HG03354 (cell line): ENCODE measurements around the gene MEGF8.

Source experiments
- ATAC-seq: cut with Tn5 transposase; IDR thresholded peaks from one replicate; pipeline ENCODE4 v1.9.1; 2021; ENCODE audit warnings: mild to moderate bottlenecking; ENCODE audit not compliant: unreplicated experiment, poor library complexity, severe bottlenecking

MEGF8 gene, protein sequence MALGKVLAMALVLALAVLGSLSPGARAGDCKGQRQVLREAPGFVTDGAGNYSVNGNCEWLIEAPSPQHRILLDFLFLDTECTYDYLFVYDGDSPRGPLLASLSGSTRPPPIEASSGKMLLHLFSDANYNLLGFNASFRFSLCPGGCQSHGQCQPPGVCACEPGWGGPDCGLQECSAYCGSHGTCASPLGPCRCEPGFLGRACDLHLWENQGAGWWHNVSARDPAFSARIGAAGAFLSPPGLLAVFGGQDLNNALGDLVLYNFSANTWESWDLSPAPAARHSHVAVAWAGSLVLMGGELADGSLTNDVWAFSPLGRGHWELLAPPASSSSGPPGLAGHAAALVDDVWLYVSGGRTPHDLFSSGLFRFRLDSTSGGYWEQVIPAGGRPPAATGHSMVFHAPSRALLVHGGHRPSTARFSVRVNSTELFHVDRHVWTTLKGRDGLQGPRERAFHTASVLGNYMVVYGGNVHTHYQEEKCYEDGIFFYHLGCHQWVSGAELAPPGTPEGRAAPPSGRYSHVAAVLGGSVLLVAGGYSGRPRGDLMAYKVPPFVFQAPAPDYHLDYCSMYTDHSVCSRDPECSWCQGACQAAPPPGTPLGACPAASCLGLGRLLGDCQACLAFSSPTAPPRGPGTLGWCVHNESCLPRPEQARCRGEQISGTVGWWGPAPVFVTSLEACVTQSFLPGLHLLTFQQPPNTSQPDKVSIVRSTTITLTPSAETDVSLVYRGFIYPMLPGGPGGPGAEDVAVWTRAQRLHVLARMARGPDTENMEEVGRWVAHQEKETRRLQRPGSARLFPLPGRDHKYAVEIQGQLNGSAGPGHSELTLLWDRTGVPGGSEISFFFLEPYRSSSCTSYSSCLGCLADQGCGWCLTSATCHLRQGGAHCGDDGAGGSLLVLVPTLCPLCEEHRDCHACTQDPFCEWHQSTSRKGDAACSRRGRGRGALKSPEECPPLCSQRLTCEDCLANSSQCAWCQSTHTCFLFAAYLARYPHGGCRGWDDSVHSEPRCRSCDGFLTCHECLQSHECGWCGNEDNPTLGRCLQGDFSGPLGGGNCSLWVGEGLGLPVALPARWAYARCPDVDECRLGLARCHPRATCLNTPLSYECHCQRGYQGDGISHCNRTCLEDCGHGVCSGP (N-terminal part only)

GRCh38 chr19:42325308-42325895 is at the start of gene MEGF8:
TSS of gene MEGF8 (plus strand) at chr19:42325635. CDS start at chr19:42326244, 609 bp downstream.
- peak; percentile 91 for ATAC-seq

DNA sequence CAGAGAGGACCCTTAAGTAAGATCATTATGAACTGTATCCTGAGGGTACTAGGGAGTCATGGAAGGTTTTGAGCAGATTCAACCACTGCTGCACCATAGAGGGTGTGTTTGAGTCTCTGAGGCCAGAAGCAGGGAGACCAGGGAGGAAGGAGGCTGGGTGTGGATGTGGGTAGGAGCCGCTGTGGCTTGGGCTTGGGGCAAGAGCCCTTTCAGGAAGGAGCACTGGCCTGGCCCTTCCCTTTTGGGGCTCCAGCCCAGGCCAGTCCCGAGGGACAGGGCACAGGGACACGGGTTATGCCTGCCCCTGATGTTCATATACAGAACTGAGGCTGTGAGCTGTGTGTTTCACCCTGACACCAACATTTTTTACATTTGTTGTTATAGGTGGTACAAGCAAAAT is 49.2 kb upstream of the MEGF8 start:
- ATAC-seq = no peak

DNA sequence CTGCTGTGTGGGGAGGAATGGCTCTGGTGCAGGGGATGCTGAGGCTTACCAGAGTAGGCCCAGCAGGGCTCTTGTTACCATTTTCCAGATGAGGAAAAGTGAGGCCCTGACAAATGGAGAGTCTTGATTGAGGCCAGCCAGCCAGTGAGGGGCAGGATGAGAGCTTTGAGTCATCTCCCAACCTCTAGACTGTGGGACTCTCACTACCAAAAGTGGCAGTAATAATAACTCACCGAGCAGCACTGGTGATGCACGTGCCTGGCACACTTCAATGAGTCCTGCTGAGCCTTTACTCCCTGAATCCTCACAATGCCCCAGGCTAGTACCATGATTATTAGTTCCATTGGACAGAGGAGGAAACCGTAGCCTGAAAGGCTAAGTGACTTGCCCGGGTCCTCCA is 48.6 kb upstream of the MEGF8 start:
- no peak for ATAC-seq

DNA sequence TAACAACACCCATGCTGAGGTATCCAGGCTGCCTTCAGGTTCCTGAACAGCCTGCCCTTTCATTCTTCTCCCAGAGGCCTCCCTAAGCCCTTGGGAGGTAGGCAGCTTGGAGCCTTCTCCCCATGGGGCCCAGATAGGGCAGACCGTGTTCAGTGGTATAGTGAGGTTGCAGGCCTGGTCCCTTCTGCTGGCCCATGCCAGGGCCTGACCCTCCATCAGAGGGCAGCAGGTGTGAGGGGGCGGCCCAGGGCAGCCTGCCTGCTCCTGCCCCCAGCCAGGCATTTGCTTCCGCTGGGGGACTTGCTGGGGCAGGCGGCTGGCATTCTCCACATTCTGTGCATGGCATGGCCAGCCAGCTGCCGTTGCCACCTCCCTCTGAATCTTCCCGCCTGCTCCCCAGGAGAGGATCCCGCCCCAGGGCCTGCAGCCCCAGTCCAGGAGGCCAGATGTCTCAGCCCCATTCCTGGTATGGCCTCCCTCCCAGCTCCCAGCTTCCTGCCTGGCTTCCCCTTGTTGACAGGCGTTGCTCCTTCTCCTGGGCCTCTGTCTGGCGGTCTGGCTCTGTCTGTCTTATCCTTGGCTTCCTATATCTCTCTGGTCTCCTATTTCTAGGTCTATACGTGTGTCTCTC is 47.5 kb upstream of the MEGF8 start:
- no peak for ATAC-seq

DNA sequence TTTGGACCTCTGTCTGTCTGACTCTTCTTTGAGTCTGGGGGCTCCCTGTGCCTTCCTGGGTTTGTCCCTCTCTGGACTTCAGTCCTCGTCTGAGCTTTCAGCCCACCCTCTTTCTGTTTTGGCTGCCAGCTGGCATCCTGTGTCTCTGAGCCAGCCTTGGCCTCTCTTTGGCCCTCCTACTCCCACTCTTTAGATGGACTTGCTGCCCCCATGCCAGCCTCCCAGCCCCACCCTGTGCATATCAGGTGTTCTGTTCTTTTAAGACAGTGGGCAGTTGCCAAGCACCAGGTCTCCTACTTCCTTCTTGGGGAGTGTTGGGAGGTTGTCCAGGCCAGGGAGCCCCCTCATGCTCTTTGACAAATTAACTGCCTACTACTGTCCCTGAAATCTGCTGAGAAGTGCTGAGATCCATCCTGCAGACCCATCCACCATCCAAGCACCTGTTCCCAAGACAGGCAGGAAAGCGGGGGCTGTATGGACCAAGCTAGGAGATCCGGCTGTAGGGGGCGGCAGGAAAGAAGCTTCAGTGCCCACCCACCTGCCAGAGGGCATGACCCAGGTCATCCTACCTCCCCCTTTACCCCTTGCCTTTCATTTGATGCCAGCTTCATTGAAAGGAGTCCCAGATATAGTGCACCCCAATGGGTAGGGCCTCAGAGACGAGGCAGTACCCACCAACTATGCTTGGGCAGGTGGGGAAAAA is 46.8 kb upstream of the MEGF8 start:
- no peak for ATAC-seq

DNA sequence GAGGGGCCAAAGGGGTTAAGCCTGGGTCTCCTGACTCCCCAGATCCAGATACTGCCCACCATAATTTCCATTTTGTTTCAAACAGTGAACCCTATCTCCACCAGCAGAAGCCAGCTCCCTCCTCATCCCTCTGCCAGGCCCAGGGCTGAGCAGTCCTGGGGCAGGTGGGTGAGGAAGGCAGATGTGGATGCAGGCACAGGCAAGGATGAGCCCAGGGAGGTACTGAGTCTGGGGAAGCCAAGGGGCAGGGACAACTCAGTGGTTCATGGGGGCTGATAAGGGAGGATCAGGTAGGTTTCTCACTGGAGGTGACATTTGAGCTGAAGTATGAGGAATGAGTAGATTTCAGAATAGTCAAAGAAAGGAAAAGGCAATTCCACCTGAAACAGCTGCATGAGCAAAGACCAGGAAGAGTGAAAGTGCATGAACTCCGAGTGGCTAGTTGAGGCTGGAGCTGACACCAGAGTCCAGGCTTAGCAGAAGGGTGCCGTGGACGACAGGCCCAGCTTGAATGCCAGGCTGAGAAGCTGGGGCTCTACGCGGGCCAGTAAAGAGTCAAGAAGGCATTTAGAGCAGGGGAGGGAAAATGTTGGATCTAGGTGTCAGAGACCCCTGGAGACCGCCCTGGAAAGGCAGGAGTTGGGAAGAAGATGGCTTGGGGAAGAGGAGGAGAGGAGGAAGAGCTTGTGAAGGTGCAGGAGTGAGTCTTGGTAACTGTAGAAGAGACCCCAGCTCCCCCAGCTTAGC is 46.1 kb upstream of the MEGF8 start:
- no peak for ATAC-seq

GRCh38 chr19:42279902-42280814 is 45.3 kb upstream of the MEGF8 start:
- ATAC-seq = peak; percentile 40

DNA sequence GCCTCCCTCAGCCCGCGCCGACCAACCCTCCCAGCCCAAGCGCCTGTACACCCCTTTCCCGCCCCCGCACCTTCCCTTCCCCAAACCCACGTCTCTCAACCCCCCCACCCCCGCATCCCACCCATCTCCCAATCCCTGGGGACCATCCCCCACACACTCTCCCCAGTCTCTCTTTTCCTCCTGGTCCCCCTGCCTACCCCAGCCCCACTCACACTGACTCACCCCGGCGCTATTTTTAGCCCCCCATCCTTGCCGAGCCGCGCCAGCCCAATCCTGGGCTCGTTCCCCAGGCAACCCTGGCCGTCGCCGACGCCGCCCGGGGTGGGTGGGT is 44.7 kb upstream of the MEGF8 start:
- ATAC-seq = no peak

DNA sequence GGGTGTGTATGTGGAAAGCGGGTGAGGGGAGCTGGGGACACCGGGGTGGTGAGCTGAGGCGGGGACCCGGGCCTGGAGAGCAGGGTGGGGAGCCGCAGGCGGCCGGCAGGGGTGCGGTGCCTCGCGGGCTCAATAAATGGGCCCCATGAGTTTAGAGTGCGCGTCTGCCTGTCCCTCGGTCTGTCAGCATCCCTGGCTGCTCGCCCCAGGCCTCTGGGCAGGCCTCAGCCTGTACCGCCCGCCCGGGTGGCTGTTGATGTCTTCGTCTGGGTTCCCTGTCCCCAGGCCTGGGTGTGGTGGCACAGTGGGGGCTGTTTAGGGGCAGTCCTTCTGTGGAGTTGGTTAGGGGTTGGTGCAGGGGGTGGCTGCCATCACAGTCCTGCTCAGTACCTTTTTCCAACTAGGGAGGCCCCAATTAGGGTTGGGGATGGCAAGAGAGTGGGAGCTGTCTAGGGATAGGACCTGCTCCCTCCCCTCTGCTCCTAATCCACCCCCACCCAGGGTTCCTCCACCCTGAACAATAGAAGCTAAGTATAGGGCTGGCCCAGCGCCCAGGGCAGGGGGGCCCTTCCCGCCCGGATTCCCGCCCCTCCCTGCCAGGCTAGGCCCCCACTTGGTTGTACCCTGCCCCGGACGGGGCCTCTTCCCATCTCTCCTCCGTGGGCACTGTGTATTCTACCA is 44.1 kb upstream of the MEGF8 start:
- ATAC-seq = no peak

DNA sequence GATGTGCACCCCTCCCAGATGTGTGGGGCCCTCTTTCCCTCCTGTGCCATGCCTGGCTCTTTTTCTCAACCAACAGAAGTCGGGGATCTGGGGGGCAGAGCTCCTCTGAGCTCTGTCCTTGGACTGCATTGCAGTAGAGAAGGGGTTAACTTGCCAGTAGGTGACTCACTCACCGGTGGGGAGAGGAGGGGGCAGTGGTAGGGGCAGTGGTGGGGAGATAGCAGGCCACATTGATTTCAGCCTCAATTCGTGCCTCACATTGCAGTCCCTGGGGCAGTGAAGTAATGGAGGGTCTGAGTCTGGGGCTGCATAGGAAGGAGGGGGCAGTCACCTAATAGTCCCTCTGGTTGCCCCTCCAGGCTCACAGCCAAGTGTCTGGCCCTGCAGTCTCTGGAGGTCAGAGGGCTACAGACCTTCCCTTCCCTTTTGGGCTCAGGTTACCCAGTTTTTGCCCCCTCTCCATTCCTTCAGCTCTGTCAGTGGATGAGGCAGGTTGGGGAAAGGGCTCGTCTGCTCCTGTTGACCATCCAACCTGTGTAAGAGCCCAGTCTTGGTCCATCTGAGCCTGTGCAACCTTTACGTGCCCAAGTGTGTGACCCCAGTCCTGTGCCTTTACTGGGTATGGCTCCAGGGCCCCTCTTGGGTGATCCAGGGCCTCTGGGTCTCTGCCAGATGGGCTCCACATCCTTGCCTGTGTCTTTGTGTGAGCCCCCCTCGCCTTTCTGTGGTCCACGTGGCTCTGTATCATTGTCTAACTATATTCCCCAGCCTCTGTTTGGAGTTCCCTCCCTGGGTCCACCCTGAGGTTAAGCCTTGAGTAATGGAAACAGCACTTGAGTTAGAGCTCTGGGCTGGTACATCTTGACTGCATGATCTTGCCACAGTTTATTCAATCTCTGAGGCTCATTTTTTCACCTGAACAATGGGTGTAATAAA is 43.3 kb upstream of the MEGF8 start:
- ATAC-seq = no peak

GRCh38 chr19:42282819-42283187 is 42.6 kb upstream of the MEGF8 start:
- no peak for ATAC-seq

- peak; percentile 44 for ATAC-seq
Observed at GRCh38 chr19:42283188-42284065, 42.0 kb upstream of the MEGF8 start.

DNA sequence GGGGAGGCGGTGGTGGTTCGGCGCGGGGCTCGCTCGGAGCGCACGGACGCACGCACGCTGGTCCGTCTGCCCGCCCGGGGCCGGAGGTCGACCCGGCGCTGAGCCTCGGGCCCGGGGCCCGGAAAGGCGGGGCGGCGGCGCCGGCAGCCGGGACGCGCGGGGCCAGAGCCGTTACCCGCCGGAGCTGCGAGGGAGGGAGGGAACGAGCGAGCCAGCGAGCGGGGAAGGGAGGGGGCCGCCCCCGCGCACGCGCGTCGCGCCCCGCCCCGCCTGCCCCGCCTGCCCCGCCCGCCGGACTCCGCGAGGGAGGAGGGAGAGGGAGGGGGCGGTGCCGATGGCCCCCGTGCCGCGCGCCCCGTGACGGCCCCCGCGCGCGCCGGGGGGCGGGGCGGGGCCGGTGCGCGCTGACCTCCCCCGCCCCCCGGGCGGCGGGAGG is 41.4 kb upstream of the MEGF8 start:
- ATAC-seq = peak; percentile 30

DNA sequence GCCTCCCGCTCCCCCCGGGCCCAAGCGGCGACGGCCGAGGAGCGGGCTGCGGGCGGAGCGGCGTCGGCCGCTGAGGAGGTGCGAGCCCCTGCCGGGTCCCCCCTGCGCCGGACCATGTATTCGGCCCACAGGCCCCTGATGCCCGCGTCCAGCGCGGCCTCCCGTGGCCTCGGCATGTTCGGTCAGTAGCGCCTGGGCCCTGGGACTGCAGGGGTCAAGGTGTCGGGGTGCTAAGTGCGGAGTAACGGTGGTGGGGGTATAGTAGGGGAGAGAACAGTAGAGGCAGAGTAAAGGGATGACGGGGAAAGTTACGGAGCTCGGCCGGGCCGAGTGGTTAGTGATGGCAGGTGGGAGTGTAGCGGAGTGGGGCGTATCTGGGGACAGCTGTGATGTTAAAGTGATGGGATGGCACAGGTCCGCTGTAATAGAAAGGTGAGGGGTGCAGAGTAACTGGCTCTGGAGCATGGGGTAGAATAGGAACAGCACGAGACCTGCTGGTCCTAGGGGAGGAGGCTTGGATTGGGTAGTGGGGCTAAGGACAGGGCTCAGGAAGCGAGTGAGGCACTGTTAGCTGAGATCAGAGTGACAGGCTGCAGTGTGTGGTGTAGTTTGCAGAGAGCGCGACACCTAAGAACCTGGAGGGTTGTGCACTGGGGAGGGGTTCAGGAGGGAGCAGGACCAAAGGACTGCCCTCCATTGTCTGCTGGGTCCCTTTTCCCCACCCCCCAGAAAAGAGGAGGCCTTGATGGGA is 40.7 kb upstream of the MEGF8 start:
- ATAC-seq = no peak
